Measurements from ENCODE around the gene ZNF74.

DNA sequence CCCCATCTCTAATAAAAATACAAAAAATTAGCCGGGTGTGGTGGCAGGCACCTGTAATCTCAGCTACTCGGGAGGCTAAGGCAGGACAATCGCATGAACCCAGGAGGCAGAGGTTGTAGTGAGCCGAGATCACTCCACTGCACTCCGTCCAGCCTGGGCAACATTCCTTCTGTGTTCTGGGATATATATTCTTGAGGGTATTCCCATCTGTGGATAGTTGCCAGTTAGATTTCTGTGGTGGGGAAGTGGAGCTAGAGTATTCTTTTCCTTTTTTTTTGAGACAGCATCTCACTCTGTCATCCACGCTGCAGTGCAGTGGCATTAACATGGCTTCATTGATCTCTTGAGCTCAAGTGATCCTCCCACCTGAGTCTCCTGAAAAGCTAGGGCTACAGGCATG is 9.1 kb upstream of the ZNF74 start:
- TF ChIP-seq, protein P1, sequence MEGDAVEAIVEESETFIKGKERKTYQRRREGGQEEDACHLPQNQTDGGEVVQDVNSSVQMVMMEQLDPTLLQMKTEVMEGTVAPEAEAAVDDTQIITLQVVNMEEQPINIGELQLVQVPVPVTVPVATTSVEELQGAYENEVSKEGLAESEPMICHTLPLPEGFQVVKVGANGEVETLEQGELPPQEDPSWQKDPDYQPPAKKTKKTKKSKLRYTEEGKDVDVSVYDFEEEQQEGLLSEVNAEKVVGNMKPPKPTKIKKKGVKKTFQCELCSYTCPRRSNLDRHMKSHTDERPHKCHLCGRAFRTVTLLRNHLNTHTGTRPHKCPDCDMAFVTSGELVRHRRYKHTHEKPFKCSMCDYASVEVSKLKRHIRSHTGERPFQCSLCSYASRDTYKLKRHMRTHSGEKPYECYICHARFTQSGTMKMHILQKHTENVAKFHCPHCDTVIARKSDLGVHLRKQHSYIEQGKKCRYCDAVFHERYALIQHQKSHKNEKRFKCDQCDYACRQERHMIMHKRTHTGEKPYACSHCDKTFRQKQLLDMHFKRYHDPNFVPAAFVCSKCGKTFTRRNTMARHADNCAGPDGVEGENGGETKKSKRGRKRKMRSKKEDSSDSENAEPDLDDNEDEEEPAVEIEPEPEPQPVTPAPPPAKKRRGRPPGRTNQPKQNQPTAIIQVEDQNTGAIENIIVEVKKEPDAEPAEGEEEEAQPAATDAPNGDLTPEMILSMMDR (conservative IDR thresholded peaks at IDR 0.05) = no peak
- no peak for TF ChIP-seq EZH2 (IDR thresholded peaks at IDR 0.05; ENCODE audit: low read depth)

Measured in PC-9 (cell line).